HG02970 (cell line): Measurements from ENCODE around the gene NCS1.
"Not testable (repeated sequence)": the region's sequence is repeated elsewhere in the genome, so short reads cannot be mapped to it uniquely, and the experiment has no call there.

ENCODE experiments used
- ATAC-seq: cut with Tn5 transposase; IDR thresholded peaks from one replicate; pipeline ENCODE4 v1.9.1; 2021; ENCODE audit warnings: mild to moderate bottlenecking, moderate library complexity, moderate number of reproducible peaks; ENCODE audit not compliant: unreplicated experiment, low FRiP score

NCS1 gene

GRCh38 chr9:130259044-130259443, 86.8 kb downstream of the NCS1 start:
- ATAC-seq = no peak

DNA sequence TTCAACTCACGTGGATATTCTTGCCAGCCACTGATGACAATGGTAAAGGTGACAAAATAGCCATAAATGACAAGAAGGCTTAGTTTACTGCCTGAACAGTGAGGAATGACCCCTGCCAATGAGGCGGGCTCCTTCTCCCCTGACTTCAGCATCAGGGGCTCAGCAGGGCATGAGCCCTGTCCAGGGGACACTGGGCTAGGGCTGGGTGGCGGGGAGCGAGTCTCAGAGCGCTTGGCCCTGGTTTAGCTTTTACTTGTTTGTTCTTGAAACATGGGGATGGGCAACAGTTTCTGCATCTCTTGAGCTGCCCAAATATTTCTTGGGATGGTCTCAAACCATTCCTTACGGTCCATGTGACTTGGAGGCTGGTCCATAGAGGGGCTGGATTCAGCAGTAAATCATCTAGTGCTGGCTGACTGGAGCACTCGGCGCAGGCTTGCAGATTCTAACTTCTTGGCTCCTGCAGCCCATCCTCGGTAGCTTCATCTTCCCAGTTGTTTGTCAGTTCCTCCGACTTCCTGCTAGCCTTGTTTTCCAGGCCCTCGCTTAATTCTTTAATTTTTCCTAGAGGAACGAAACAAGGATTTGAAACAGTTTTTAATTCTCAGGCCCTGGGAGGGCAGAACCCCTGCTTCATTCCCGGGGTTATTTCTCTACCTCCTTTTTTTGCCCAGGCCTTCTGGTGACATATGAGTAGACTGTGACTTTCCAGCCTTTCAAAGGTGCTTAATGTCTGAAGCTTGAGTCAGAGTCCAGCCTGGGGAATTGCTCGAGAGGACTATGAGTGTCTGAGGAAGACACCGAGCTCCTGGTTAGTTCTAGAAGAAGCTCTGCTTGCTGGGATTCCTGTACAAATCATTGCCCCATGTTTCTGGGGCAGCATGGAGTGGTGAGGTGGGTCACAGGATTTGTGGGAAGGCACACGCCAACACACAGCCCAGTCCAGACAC, 88.9 kb downstream of the NCS1 start:
- ATAC-seq = no peak

- no peak for ATAC-seq
These were observed 90.0 kb downstream of the NCS1 start for GRCh38 chr9:130262061-130262745.

DNA sequence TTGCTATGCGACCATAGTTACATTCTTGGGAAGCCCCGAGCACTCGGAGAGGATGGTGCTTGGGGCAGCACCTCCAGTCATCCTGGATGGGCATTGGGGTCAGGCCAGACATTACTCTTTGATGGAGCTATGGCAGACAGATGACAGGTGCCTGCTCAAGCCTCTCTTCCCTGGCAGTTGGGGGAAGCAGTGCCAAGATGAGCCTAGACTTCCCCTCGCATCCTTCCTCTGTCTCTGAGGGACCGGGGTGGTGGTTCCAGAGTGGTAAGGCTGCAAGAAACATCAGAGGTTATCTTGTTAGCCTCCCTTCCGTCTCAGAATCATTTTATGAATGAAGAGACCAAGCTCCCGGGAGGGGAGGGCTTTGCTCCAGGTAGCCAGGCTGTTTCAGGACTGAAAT, 90.6 kb downstream of the NCS1 start:
- ATAC-seq = no peak

GRCh38 chr9:130263601-130264413, 91.6 kb downstream of the NCS1 start:
- no peak for ATAC-seq

GRCh38 chr9:130264414-130265350, 92.5 kb downstream of the NCS1 start:
- ATAC-seq = no peak

- no peak for ATAC-seq
These were observed 93.4 kb downstream of the NCS1 start, which contains the start of gene HMCN2 for GRCh38 chr9:130265431-130266235. Gene HMCN2, plus strand, starts transcription at chr9:130265760. Its CDS starts 119 bp downstream, at chr9:130265879.

DNA sequence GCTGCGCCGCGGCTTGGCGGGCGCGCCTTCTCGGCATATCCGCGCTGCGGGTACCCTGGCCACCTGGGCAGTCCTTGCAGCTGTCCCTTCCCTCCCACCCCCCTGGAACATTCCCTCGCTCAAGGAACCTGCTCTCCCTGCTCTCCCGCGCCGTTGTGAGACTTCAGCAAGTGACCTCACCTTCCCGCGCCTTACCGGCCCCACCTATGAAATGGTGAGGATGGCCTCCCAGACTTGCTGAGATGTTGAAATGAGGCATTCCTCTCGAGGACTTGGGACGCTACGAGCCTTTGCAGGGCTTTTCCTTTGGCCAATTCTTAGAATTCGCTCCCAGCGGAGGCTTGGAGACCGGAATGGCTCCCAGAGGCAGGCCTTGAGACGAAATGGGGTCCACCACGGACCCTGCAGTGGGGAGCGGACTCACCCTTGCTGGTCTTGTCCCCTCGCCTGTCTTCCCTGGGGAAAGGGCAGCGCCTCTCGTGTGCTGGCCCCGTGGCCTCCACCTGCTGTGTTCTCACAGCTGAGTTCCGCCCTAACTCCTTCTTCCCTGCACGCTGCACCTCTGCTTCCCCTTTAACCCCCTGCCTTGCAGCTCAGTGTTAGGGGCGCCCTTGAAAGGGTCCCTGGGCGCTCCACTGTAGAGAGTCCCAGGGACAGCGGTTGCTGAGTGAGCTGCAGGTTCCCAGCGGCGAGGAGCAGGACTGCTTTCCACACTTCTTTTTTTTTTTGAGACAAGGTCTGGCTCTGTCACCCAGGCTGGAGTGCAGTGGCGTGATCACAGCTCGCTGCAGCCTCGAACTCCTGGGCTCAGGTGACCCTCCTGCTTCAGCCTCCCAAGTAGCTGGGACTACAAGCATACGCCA, 94.3 kb downstream of the NCS1 start:
- no peak for ATAC-seq

GRCh38 chr9:130267930-130268329, 95.7 kb downstream of the NCS1 start:
- no peak for ATAC-seq

GRCh38 chr9:130268521-130269211, 96.5 kb downstream of the NCS1 start:
- ATAC-seq = no peak

DNA sequence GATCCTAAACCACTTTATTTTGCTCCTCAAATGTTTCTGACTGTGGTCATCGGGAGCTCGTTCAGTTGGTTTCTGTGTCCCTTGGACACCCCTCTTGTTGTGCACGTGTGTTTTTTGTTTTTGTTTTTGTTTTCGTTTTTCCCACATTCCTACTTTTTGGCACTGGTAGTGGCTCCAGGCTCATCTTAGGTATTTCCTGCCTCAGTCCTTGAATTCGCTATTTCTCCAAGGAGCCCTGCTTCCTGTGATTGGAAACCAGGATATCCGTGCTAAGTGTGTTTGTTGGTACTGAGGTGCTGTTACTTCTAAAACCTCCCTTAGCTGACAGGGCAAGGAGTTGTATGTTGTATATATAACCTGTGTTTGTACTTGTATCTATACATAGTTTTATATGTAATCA, 99.3 kb downstream of the NCS1 start:
- ATAC-seq = no peak

DNA sequence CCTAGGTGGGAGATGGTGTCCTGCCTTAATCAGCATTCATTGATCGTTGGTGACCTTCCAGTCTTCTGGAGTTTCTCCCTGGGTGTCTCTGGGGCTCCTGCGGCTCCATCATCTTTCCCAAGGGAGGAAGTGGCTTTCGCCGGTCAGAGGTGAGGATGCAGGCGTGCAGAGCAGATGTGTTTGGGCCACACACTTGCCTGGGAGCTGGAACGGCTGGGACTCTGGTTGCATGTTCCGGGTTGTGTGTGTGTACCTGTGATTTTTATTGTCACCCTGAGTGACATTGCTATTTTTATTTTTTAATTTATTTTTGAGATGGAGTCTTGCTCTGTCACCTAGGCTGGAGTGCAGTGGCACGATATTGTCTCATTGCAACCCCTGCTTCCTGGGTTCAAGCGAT, 103.0 kb downstream of the NCS1 start:
- ATAC-seq = no peak

- no peak for ATAC-seq
These were observed 103.9 kb downstream of the NCS1 start for GRCh38 chr9:130276121-130276520.

DNA sequence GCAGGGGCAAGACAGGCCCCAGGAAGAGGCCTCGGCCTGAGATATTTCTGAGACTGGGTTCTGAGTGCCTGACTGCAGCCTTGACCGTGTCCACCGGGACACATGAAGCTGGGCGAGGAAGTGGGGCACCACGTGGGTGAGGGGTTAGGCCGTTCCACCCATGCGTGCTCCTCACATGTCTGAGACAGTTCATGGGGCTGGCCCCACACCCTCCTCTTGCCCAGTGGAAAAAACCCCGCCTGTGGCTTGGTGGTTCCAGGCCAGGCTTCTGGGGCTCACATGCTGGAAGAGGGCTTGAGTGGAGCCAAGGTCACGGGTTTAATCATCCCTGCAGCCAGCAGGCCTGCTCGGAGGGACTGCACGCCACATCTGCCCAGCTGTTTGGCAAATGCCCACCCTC, 104.8 kb downstream of the NCS1 start:
- ATAC-seq = no peak

DNA sequence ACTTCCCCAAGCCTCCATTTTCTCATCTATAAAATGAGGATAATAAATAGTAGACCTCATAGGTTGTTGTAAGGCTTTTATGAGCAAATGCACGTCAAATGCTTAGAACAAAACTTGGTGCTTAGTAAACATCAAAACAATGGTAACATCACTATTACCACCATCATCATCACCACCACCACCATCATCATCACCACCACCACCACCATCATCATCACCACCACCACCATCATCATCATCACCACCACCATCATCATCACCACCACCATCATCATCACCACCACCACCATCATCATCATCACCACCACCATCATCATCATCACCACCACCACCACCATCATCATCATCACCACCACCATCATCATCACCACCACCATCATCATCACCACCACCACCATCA, 105.3 kb downstream of the NCS1 start:
- ATAC-seq = not testable (repeated sequence)

- no peak for ATAC-seq
These were observed 111.5 kb downstream of the NCS1 start for GRCh38 chr9:130283539-130284248.

DNA sequence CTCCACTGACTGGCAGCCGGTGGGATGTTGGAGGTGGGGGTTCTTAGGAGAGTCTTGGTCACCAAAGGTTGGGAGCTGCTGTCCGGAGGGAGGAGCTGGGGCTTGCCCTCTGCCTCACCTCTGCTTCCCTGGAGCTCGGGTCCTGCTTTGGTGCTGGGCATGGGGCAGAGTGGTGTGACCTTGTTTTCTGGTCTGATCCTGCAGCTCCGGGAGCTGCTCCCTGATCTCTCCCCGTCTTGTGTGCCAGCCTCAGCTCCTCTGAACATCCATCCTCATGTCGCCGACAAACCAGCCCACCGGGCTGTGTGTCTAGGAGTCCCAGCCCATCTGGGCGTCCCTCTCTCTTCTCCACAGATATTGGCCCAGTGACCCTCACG, 112.0 kb downstream of the NCS1 start:
- no peak for ATAC-seq
